HFFc6 (cell line): ENCODE data around the gene LY9. TPM values are rescaled to one million over a fixed set of nuclear protein-coding genes. Genes with fewer than 3 reads are reported as not detected.

Source experiments
- DNase-seq: peaks from one replicate; pipeline ENCODE4 v3.0.0-alpha.2; 2018
- H3K27ac Mint-ChIP-seq: 2 replicates; pipeline ENCODE4 v1.8.0; 2020; ENCODE audit warnings: mild to moderate bottlenecking, mixed read lengths
- H3K27me3 Mint-ChIP-seq: 2 replicates; pipeline ENCODE4 v1.8.0; 2021; ENCODE audit warnings: mild to moderate bottlenecking, moderate library complexity, mixed read lengths; ENCODE audit not compliant: insufficient read depth
- H3K36me3 Mint-ChIP-seq: 2 replicates; pipeline ENCODE4 v1.8.0; 2021; ENCODE audit warnings: low read depth, mixed read lengths
- H3K4me1 Mint-ChIP-seq: 2 replicates; pipeline ENCODE4 v1.8.0; 2020; ENCODE audit warnings: low read depth, mixed read lengths
- H3K4me3 Mint-ChIP-seq: 2 replicates; pipeline ENCODE4 v1.8.0; 2020; ENCODE audit warnings: mild to moderate bottlenecking, moderate library complexity, mixed read lengths
- H3K9me3 Mint-ChIP-seq: 2 replicates; pipeline ENCODE4 v1.8.0; 2020; ENCODE audit warnings: mild to moderate bottlenecking, mixed read lengths
- CTCF ChIP-seq: fragments of 200-600 bp; sonication (generic); IDR thresholded peaks from 2 replicates; pipeline ENCODE4 v1.5.0; 2021; ENCODE audit warnings: antibody characterized with exemption, mild to moderate bottlenecking
- long read RNA-seq: library from polyadenylated mRNA; unstranded; transcript quantifications from one replicate; pipeline ENCODE4 v2.0.0, GENCODE V29; 2019
- total RNA-seq, 6 experiments: library from RNA; stranded (reverse); fragmentation: NEBNext Ultra II Directional; extraction: Animal tissue kit (Norgen Biotek cat#: 25700); gene quantifications; 2 replicates in 1 of 6; 3 replicates in 5 of 6; pipeline ENCODE4 v1.2.3, GENCODE V29; 2021

The LY9 gene
- total RNA-seq = not detected
- long read RNA-seq = 0 reads

GRCh38 chr1:160795951-160796383, at the start of gene LY9:
Gene LY9 (plus strand): TSS chr1:160796174. CDS start chr1:160796188, 14 bp downstream.
- Mint-ChIP-seq H3K4me1 (no peaks in the 10 kb centered on the region), H3K4me3 (no peak within 1 kb of the TSS), H3K36me3 (no peaks in the 10 kb centered on the region), H3K9me3 (no peaks in the 10 kb centered on the region), H3K27ac (no peak within 1 kb of the TSS), H3K27me3 (peaks cover 5% of the 10 kb centered on the region)
- DNase-seq = no peak
- TF ChIP-seq CTCF = no peak

- H3K27ac Mint-ChIP-seq = no peak overlapping the region
- no peak for DNase-seq
- H3K9me3 Mint-ChIP-seq = no peaks in the 10 kb centered on the region
- H3K36me3 Mint-ChIP-seq = no peaks in the 10 kb centered on the region
- H3K4me1 Mint-ChIP-seq = peaks cover 18% of the 10 kb centered on the region
- TF ChIP-seq CTCF = no peak
- H3K27me3 Mint-ChIP-seq = peaks cover 18% of the 10 kb centered on the region
- H3K4me3 Mint-ChIP-seq = no peak overlapping the region
Measured at GRCh38 chr1:160746836-160747500, 49.0 kb upstream of the LY9 start.

- H3K36me3 Mint-ChIP-seq = no peaks in the 10 kb centered on the region
- peaks cover 18% of the 10 kb centered on the region for H3K4me1 Mint-ChIP-seq
- DNase-seq = no peak
- no peak overlapping the region for H3K27ac Mint-ChIP-seq
- peaks cover 12% of the 10 kb centered on the region for H3K27me3 Mint-ChIP-seq
- H3K9me3 Mint-ChIP-seq = no peaks in the 10 kb centered on the region
- TF ChIP-seq CTCF = no peak
- H3K4me3 Mint-ChIP-seq = no peak overlapping the region
Measured at GRCh38 chr1:160747717-160748116, 48.3 kb upstream of the LY9 start.

- H3K36me3 Mint-ChIP-seq = no peaks in the 10 kb centered on the region
- no peak overlapping the region for H3K27ac Mint-ChIP-seq
- peak; percentile 54 for TF ChIP-seq CTCF
- peaks cover 18% of the 10 kb centered on the region for H3K4me1 Mint-ChIP-seq
- peaks cover 12% of the 10 kb centered on the region for H3K27me3 Mint-ChIP-seq
- H3K4me3 Mint-ChIP-seq = no peak overlapping the region; the same call in 1 of the 2 replicates
- H3K9me3 Mint-ChIP-seq = no peaks in the 10 kb centered on the region
- peak; percentile 22 for DNase-seq
Measured at GRCh38 chr1:160748181-160748877, 47.6 kb upstream of the LY9 start.

GRCh38 chr1:160748878-160749269, 47.1 kb upstream of the LY9 start:
- Mint-ChIP-seq H3K36me3 (no peaks in the 10 kb centered on the region), H3K4me1 (peaks cover 18% of the 10 kb centered on the region), H3K27ac (no peak overlapping the region), H3K27me3 (peaks cover 12% of the 10 kb centered on the region), H3K9me3 (no peaks in the 10 kb centered on the region), H3K4me3 (no peak overlapping the region; the same call in 1 of the 2 replicates)
- DNase-seq = no peak
- no peak for TF ChIP-seq CTCF
